SJCRH30 (cell line): ENCODE measurements around the gene PARG. TPM values are rescaled to one million over a fixed set of nuclear protein-coding genes. Genes with fewer than 3 reads are reported as not detected.
"Not testable (repeated sequence)": the region's sequence is repeated elsewhere in the genome, so short reads cannot be mapped to it uniquely, and the experiment has no call there.

Experiments
- DNase-seq, 2 experiments: peaks; one replicate each; pipeline ENCODE4 v3.0.0-alpha.2; 2015 to 2020
- H3K27ac ChIP-seq: fragments of 250-450 bp; sonication (Bioruptor Pico); 2 replicates; pipeline ENCODE4 v1.5.1; 2020; ENCODE audit warnings: mild to moderate bottlenecking, moderate library complexity
- H3K27me3 ChIP-seq: fragments of 250-450 bp; sonication (Bioruptor Pico); 2 replicates; pipeline ENCODE4 v1.5.1; 2020; ENCODE audit warnings: mild to moderate bottlenecking, moderate library complexity
- H3K36me3 ChIP-seq: fragments of 250-450 bp; sonication (Bioruptor Pico); 2 replicates; pipeline ENCODE4 v1.5.1; 2020; ENCODE audit warnings: mild to moderate bottlenecking, moderate library complexity
- H3K4me1 ChIP-seq: fragments of 250-450 bp; sonication (Bioruptor Pico); 2 replicates; pipeline ENCODE4 v1.5.1; 2020; ENCODE audit warnings: mild to moderate bottlenecking, moderate library complexity
- H3K4me3 ChIP-seq: fragments of 250-450 bp; sonication (Bioruptor Pico); 2 replicates; pipeline ENCODE4 v1.5.1; 2020; ENCODE audit warnings: mild to moderate bottlenecking, moderate library complexity
- H3K9me3 ChIP-seq: fragments of 250-450 bp; sonication (Bioruptor Pico); replicated peaks from 2 replicates; pipeline ENCODE4 v1.5.1; 2020; ENCODE audit warnings: mild to moderate bottlenecking, moderate library complexity
- total RNA-seq: library from RNA; depleted of rRNA; stranded (reverse); fragments of >200 nt; shearing (Covaris generic); gene quantifications from 2 replicates; pipeline ENCODE4 v1.2.3, GENCODE V29; 2014

Gene PARG
- total RNA-seq, 1 experiment from 2014 or later, result 25.6 TPM

- H3K36me3 ChIP-seq, H3K9me3 ChIP-seq, H3K27ac ChIP-seq, H3K4me3 ChIP-seq, H3K4me1 ChIP-seq, H3K27me3 ChIP-seq, DNase-seq: not testable (repeated sequence)
Measured at GRCh38 chr10:49923572-49923971, 18.3 kb downstream of the PARG start.

GRCh38 chr10:49922041-49922440 lies 19.8 kb downstream of the PARG start:
- H3K36me3 ChIP-seq, H3K27me3 ChIP-seq, H3K4me3 ChIP-seq, DNase-seq, H3K27ac ChIP-seq, H3K9me3 ChIP-seq, H3K4me1 ChIP-seq: not testable (repeated sequence)

- H3K27me3 ChIP-seq, H3K4me3 ChIP-seq, H3K27ac ChIP-seq, H3K4me1 ChIP-seq, H3K36me3 ChIP-seq, H3K9me3 ChIP-seq, DNase-seq: not testable (repeated sequence)
Measured at GRCh38 chr10:49917927-49918326, 23.9 kb downstream of the PARG start.

- not testable (repeated sequence) for DNase-seq, H3K27ac ChIP-seq, H3K9me3 ChIP-seq, H3K36me3 ChIP-seq, H3K4me1 ChIP-seq, H3K27me3 ChIP-seq, H3K4me3 ChIP-seq
Measured at GRCh38 chr10:49916451-49916850, 25.4 kb downstream of the PARG start.

- not testable (repeated sequence) for H3K36me3 ChIP-seq, H3K4me1 ChIP-seq, H3K27ac ChIP-seq, DNase-seq, H3K27me3 ChIP-seq, H3K9me3 ChIP-seq, H3K4me3 ChIP-seq
Measured at GRCh38 chr10:49910295-49910694, 31.5 kb downstream of the PARG start.

GRCh38 chr10:49908290-49909080 lies 33.3 kb downstream of the PARG start:
- H3K27ac ChIP-seq, result not testable (repeated sequence)

GRCh38 chr10:49903829-49904228 lies 38.0 kb downstream of the PARG start:
- H3K36me3 ChIP-seq, H3K27ac ChIP-seq, DNase-seq, H3K27me3 ChIP-seq, H3K4me1 ChIP-seq, H3K4me3 ChIP-seq, H3K9me3 ChIP-seq: not testable (repeated sequence)

More at GRCh38 chr10:49908290-49909080, 33.3 kb downstream of the PARG start:
- H3K4me3 ChIP-seq, H3K36me3 ChIP-seq, DNase-seq, H3K4me1 ChIP-seq, H3K27me3 ChIP-seq, H3K9me3 ChIP-seq: not testable (repeated sequence)

GRCh38 chr10:49900406-49900805 lies 41.4 kb downstream of the PARG start:
- not testable (repeated sequence) for H3K27me3 ChIP-seq, H3K4me1 ChIP-seq, H3K9me3 ChIP-seq, H3K36me3 ChIP-seq, H3K4me3 ChIP-seq, H3K27ac ChIP-seq, DNase-seq

GRCh38 chr10:49899999-49900398 lies 41.8 kb downstream of the PARG start:
- H3K4me3 ChIP-seq, DNase-seq, H3K4me1 ChIP-seq, H3K27me3 ChIP-seq, H3K27ac ChIP-seq, H3K36me3 ChIP-seq, H3K9me3 ChIP-seq: not testable (repeated sequence)

- not testable (repeated sequence) for H3K9me3 ChIP-seq, H3K4me3 ChIP-seq, H3K36me3 ChIP-seq, DNase-seq, H3K4me1 ChIP-seq, H3K27me3 ChIP-seq, H3K27ac ChIP-seq
Measured at GRCh38 chr10:49890025-49890424, 51.8 kb downstream of the PARG start.

GRCh38 chr10:49884739-49885331 lies 57.0 kb downstream of the PARG start:
- not testable (repeated sequence) for H3K4me1 ChIP-seq, H3K36me3 ChIP-seq, H3K9me3 ChIP-seq, H3K4me3 ChIP-seq, H3K27me3 ChIP-seq, DNase-seq, H3K27ac ChIP-seq

- H3K36me3 ChIP-seq, H3K27ac ChIP-seq, H3K4me3 ChIP-seq, H3K27me3 ChIP-seq, H3K4me1 ChIP-seq, H3K9me3 ChIP-seq: not testable (repeated sequence)
- DNase-seq, result peak in 1 of 2 experiments; percentile 28
Measured at GRCh38 chr10:49883852-49884251, 58.0 kb downstream of the PARG start.

GRCh38 chr10:49882327-49882726 lies 59.5 kb downstream of the PARG start:
- DNase-seq, H3K4me1 ChIP-seq, H3K27ac ChIP-seq, H3K36me3 ChIP-seq, H3K4me3 ChIP-seq, H3K27me3 ChIP-seq, H3K9me3 ChIP-seq: not testable (repeated sequence)

- H3K9me3 ChIP-seq, H3K27ac ChIP-seq, H3K4me1 ChIP-seq, DNase-seq, H3K4me3 ChIP-seq, H3K27me3 ChIP-seq, H3K36me3 ChIP-seq: not testable (repeated sequence)
Measured at GRCh38 chr10:49872740-49873139, 69.1 kb downstream of the PARG start.

GRCh38 chr10:49871462-49871861 lies 70.4 kb downstream of the PARG start:
- H3K9me3 ChIP-seq, DNase-seq, H3K27ac ChIP-seq, H3K36me3 ChIP-seq, H3K4me1 ChIP-seq, H3K27me3 ChIP-seq, H3K4me3 ChIP-seq: not testable (repeated sequence)

- DNase-seq, H3K4me1 ChIP-seq, H3K27me3 ChIP-seq, H3K4me3 ChIP-seq, H3K27ac ChIP-seq, H3K36me3 ChIP-seq, H3K9me3 ChIP-seq: not testable (repeated sequence)
Measured at GRCh38 chr10:49859933-49860332, 81.9 kb downstream of the PARG start.
